ENCODE data around the gene ADD1. TPM values are rescaled to one million over a fixed set of nuclear protein-coding genes. Genes with fewer than 3 reads are reported as not detected.
"Not testable (repeated sequence)": the region's sequence is repeated elsewhere in the genome, so short reads cannot be mapped to it uniquely, and the experiment has no call there.

The ADD1 gene
- total RNA-seq, 2 donors from 2014 or later, result 250 to 254 TPM

- ATAC-seq (peak; percentile 81), DNase-seq (peak; percentile 93 to 99)
- intact Hi-C loops (cut with DNase I, micrococcal nuclease), result no loop called here
These were observed 91.4 kb downstream of the ADD1 start for GRCh38 chr4:2934813-2935761.

GRCh38 chr4:2935762-2936743 lies 92.4 kb downstream of the ADD1 start:
- DNase-seq (no peak), ATAC-seq (no peak)
- intact Hi-C loops (cut with DNase I, micrococcal nuclease), result no loop called here

DNA sequence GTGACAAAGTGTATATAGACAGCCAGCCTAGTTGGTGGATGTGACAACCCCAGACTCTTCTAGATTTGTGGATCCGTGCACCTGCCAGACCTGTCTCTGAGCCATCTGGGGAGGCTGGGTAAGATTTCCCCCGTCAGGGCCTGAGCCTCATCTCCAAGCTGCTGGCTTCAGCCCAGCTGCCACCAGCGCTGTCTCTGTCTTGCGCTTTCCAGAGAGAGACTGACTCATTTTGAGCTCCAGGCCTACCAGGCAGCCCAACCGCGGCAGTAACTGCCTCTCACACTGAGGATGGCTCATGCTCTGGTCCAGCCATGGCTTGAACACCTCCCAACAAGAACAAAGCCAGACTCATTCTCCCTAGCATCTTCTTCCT lies 93.1 kb downstream of the ADD1 start:
- DNase-seq, result no peak

GRCh38 chr4:2937146-2937857 lies 93.7 kb downstream of the ADD1 start:
- DNase-seq (no peak), ATAC-seq (no peak)
- intact Hi-C loops (cut with DNase I, micrococcal nuclease), result no loop called here

More for the DNA sequence above, 93.1 kb downstream of the ADD1 start:
- no peak for ATAC-seq
- intact Hi-C loops (cut with DNase I, micrococcal nuclease), result no loop called here

DNA sequence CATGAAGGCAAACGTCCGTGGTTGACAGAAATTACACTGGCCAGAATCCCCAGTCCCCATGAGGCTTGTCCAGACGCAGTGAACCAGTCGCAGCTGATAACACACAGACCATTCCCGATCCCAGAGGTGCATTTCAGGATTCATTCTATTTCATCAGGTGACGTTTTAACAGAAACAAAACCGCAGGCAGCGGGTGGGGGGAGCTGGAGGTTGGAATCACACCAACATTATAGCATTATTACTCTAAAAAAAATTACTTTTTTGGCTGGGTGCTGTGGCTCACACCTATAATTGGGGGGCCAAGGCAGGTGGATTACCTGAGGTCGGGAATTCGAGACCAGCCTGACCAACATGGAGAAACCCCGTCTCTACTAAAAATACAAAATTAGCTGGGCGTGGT lies 94.3 kb downstream of the ADD1 start:
- DNase-seq, result no peak
- intact Hi-C loops (cut with DNase I, micrococcal nuclease), result no loop called here
- ATAC-seq, result no peak

DNA sequence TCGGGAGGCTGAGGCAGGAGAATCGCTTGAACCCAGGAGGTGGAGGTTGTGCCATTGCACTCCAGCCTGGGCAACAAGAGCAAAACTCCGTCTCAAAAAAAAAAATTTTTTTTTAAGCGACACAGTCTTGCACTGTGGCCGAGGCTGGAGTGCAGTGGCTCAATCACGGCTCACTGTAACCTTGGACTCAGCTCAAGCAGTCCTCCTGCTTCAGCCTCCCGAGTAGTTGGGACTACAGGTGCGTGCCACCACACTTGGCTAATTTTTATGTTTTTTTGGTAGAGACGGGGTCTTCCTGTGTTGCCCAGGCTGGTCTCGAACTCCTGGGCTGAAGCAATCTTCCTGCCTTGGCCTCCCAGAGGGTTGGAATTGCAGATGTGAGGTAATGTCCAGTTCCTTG lies 94.8 kb downstream of the ADD1 start:
- intact Hi-C loops (cut with DNase I, micrococcal nuclease); DNase-seq; ATAC-seq: not testable (repeated sequence)

GRCh38 chr4:2938906-2939305 lies 95.3 kb downstream of the ADD1 start:
- DNase-seq, result no peak
- ATAC-seq, result no peak

GRCh38 chr4:2939383-2940243 lies 96.0 kb downstream of the ADD1 start:
- no peak for DNase-seq
- intact Hi-C loops (cut with DNase I, micrococcal nuclease), result no loop called here
- no peak for ATAC-seq

More at GRCh38 chr4:2938906-2939305, 95.3 kb downstream of the ADD1 start:
- intact Hi-C loops (cut with DNase I, micrococcal nuclease), result no loop called here

DNA sequence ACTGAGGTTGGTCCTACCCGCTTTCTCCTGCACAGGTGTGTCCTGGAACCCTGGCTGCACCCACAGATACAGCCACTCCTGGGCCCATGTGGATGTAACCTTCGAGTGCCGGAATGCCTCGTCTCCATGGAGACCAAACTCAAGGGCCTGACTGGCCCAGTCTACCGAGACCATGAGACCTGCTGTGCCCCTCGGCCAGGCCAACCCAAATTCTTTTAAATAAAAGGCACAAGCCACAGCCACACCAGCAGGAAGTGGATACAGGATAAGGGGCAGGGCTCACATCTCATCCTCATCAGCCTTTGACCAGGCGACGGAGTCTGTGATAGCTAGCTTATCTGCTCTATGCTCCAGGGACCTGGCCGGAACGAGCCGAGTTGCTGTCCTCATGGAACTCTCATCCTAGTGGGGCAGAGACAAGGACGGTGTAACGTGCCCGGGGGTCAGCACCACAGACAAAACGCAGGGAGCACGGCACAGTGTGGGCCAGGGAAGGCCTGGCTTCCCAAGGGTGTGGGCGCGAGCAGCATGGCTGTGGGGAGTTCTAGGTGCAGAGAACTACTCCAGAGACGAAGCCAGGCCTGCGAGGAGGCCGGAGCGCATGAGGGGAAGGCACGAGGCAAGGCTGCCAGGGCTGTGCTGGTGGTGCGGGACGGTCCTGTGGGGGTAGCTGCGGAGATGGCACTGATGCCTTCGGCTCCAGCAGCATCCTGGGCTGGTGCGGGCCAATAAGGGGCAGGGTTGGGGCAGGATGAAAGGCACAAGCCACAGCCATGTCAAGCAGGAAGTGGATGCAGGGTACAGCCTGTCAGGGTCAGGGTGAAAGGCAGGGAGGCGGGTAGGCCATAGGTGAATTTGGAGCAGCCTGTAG lies 96.9 kb downstream of the ADD1 start:
- no peak for ATAC-seq
- no peak for DNase-seq
- intact Hi-C loops (cut with DNase I, micrococcal nuclease), result no loop called here

GRCh38 chr4:2941138-2942036 lies 97.7 kb downstream of the ADD1 start:
- no peak for DNase-seq
- intact Hi-C loops (cut with DNase I, micrococcal nuclease), result no loop called here
- ATAC-seq, result no peak

DNA sequence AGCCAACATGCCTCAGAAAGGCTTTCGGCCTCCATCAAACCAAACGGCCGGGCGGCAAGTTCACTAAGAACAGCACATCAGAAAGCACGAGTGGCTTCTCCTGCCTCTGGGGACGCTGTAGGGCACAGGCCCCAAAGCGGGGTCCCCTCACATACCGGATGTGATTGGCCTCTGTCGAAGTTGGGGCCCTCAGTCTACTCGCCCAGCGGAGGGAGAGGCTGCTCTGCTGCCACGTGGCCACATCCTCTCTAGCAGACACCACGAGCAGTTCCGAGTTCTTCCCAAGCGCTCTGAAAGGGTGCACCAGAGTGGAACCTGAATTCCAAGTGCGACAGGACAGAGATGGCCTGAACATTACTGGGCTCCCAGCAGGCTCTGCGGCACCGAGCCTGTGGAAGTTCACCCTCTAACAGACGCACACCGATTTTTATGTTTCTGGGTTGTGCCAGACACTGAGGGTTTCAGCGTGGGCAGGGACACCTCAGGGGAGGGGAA lies 98.4 kb downstream of the ADD1 start:
- intact Hi-C loops (cut with DNase I, micrococcal nuclease), result no loop called here

GRCh38 chr4:2942532-2943363 lies 99.1 kb downstream of the ADD1 start:
- peak; percentile 74 to 84 for DNase-seq
- ATAC-seq, result peak; percentile 92
- intact Hi-C loops (cut with DNase I, micrococcal nuclease), result no loop called here

More for the DNA sequence above, 98.4 kb downstream of the ADD1 start:
- DNase-seq, result peak in 1 of 2 donors; percentile 26
- no peak for ATAC-seq

GRCh38 chr4:2943364-2944090 lies 99.9 kb downstream of the ADD1 start:
- intact Hi-C loops (cut with DNase I, micrococcal nuclease), result no loop called here
- DNase-seq, result no peak
- ATAC-seq, result no peak

- intact Hi-C loops (cut with DNase I, micrococcal nuclease), result no loop called here
- DNase-seq, result no peak
- no peak for ATAC-seq
These were observed 100.4 kb downstream of the ADD1 start for GRCh38 chr4:2944091-2944482.
